BLaER1 (cell line): ENCODE data around the gene ELF4.

Experiments
- H3K27ac ChIP-seq: shearing (Covaris generic); formaldehyde crosslinking; 2 replicates; pipeline ENCODE4 v1.8.1; 2022
- H3K27me3 ChIP-seq: shearing (Covaris generic); formaldehyde crosslinking; 2 replicates; pipeline ENCODE4 v1.8.1; 2022
- H3K36me3 ChIP-seq: shearing (Covaris generic); formaldehyde crosslinking; 2 replicates; pipeline ENCODE4 v1.8.1; 2022
- H3K4me1 ChIP-seq: shearing (Covaris generic); formaldehyde crosslinking; 2 replicates; pipeline ENCODE4 v1.8.1; 2022
- H3K4me2 ChIP-seq: shearing (Covaris generic); formaldehyde crosslinking; 2 replicates; pipeline ENCODE4 v1.8.1; 2022
- H3K4me3 ChIP-seq: shearing (Covaris generic); formaldehyde crosslinking; 2 replicates; pipeline ENCODE4 v1.8.1; 2022
- H3K9ac ChIP-seq: shearing (Covaris generic); formaldehyde crosslinking; 2 replicates; pipeline ENCODE4 v1.8.1; 2022
- H3K9me3 ChIP-seq: shearing (Covaris generic); formaldehyde crosslinking; 2 replicates; pipeline ENCODE4 v1.8.1; 2022
- H4K20me1 ChIP-seq: shearing (Covaris generic); formaldehyde crosslinking; 2 replicates; pipeline ENCODE4 v1.8.1; 2022
- Cebpa-rat ChIP-seq: shearing (Covaris generic); IDR thresholded peaks from 2 replicates; pipeline ENCODE4 v1.8.1; 2022

The ELF4 gene

DNA sequence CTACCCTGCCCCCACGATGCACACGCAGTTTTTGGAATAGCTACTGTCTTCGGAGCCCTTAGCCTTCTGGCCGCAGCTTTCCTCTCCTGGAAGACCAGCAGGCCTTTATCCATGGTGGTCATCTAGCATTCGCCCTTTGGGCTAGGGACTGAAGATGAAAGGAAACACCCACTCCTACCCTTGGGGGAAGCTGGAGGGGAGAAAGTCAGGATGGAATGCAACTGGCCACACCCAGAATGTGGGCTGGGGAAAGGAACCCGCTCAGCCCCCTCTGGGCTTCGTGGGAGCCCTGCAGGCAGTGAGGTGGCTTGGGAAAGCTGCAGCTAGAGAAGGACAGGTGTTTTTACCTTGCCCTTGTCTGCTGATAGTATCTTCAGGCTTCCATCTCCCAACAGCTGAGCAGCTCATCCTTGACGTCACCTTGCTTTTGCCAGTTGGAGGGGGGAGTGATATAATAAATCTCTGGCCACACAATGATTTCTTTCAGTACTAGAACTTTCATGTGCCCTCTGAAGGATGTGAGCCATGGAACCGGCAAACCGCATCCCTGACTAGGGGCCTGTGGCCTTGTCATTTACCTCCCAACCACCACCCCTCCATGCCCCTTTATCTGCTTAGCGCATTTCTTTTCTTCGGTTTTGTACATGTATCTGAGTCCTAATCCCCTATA, 59.0 kb downstream of the ELF4 start:
- peaks cover 20% of the 10 kb centered on the region for H3K9me3 ChIP-seq
- H3K4me1 ChIP-seq: peaks cover 36% of the 10 kb centered on the region
- peaks cover 84% of the 10 kb centered on the region for H3K27me3 ChIP-seq
- H3K4me3 ChIP-seq: no peak overlapping the region
- H3K9ac ChIP-seq: no peak overlapping the region
- H4K20me1 ChIP-seq: peaks cover 37% of the 10 kb centered on the region
- no peak overlapping the region for H3K4me2 ChIP-seq
- TF ChIP-seq Cebpa-rat: no peak
- no peak overlapping the region for H3K27ac ChIP-seq
- peaks cover 85% of the 10 kb centered on the region for H3K36me3 ChIP-seq

DNA sequence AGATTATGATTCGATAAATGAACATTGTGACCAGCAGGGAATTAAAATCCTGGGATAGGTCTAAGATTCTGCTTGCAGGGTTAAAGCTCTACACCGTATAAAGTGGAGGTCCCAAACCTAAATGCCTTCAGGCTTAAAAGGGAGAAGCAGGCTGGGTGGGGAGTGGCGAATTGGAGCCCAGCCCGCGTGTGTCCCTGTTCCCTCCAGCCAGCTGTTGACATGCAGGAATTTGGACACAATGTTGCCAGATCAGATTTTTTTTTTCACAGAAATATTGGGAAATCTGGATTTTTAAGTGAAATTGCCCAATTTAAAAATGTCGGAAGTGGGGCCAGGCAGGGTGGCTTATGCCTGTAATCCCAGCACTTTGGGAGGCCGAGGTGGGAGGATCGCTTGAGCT, 60.5 kb downstream of the ELF4 start:
- Histone ChIP-seq H3K4me1 (peaks cover 21% of the 10 kb centered on the region), H3K36me3 (peaks cover 95% of the 10 kb centered on the region), H3K9me3 (peaks cover 20% of the 10 kb centered on the region), H3K9ac (no peak overlapping the region), H3K27ac (no peak overlapping the region), H3K4me3 (no peak overlapping the region), H4K20me1 (peaks cover 24% of the 10 kb centered on the region; the same call in 1 of the 2 replicates), H3K4me2 (no peak overlapping the region), H3K27me3 (peaks cover 69% of the 10 kb centered on the region)
- no peak for TF ChIP-seq Cebpa-rat

DNA sequence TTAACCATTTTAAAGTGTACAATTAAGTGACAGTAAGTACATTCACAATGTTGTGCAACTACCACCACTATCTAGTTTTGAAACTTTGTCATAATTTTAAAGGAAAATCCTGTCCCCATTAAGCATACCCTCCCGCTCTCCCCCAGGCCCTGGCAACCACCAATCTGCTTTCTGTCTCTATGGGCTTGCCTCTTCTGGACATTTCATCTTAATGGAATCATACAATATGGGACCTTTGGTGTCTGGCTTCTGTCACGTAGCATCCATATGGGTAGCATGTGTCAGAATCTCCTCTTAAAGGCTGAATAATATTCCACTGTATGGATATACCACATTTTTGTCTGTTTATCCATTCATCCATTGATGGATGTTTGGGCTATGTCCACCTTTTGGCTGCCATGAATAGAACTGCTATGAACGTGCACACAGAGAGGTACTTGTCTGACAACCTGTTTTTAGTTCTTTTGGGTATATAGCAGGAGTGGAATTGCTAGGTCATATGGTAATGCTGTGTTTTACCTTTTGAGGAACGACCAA, 61.5 kb downstream of the ELF4 start:
- Histone ChIP-seq H4K20me1 (peaks cover 15% of the 10 kb centered on the region; the same call in 1 of the 2 replicates), H3K27ac (no peak overlapping the region), H3K36me3 (peaks cover 96% of the 10 kb centered on the region), H3K4me3 (no peak overlapping the region), H3K27me3 (peaks cover 59% of the 10 kb centered on the region), H3K4me2 (no peak overlapping the region), H3K4me1 (peaks cover 10% of the 10 kb centered on the region), H3K9me3 (peaks cover 20% of the 10 kb centered on the region), H3K9ac (no peak overlapping the region)
- TF ChIP-seq Cebpa-rat: no peak

DNA sequence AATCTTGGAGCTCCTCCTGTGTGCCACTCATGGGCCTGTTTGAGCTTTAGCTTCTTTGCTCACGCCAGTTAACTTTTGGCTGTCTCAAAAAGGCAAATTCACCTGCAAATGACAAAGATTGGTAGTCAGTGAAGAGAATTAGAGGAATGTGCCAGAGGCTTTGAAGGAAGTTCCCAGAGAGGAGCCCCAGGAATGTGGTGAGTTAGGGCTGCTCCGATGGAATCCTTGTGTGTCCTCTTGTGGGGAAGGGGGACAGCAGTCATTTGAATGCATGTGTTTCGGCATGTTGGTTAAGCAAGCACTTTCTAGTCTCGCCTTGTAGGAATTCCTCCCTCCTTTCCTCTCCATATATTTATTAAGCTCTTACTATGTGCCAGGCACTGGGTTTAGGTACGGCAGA, 62.9 kb downstream of the ELF4 start:
- H3K27me3 ChIP-seq: peaks cover 48% of the 10 kb centered on the region
- H3K4me2 ChIP-seq: no peak overlapping the region
- H3K9ac ChIP-seq: no peak overlapping the region
- H3K36me3 ChIP-seq: peaks cover 93% of the 10 kb centered on the region
- TF ChIP-seq Cebpa-rat: no peak
- H4K20me1 ChIP-seq: peaks cover 13% of the 10 kb centered on the region; the same call in 1 of the 2 replicates
- H3K27ac ChIP-seq: no peak overlapping the region
- H3K9me3 ChIP-seq: peaks cover 20% of the 10 kb centered on the region
- H3K4me1 ChIP-seq: no peaks in the 10 kb centered on the region
- no peak overlapping the region for H3K4me3 ChIP-seq

DNA sequence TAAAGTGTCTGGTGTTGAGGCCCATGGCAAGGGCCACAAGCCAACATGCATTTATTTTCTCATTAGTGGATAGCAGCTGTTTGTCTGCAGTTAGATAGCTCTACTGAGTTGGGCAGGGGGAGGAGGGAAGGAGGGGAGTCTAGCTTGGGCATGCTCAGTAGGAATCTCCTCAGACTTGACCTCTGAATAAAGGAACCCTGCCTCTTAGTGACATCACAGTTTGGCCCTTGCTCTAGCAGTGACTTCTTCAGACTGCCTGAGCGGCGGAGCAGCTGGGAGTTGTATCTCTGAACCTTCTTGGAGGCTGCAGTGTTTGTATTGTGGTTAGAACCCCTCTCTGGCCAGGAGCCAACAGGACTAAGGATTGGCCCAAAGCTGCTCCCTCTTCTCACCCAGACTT, 70.5 kb downstream of the ELF4 start:
- no peak overlapping the region for H3K4me3 ChIP-seq
- H3K27me3 ChIP-seq: peaks cover 75% of the 10 kb centered on the region
- no peaks in the 10 kb centered on the region for H3K4me1 ChIP-seq
- H3K36me3 ChIP-seq: peaks cover 93% of the 10 kb centered on the region
- H3K4me2 ChIP-seq: no peak overlapping the region
- no peak for TF ChIP-seq Cebpa-rat
- H4K20me1 ChIP-seq: peaks cover 31% of the 10 kb centered on the region
- no peaks in the 10 kb centered on the region for H3K9me3 ChIP-seq
- H3K9ac ChIP-seq: no peak overlapping the region
- no peak overlapping the region for H3K27ac ChIP-seq

DNA sequence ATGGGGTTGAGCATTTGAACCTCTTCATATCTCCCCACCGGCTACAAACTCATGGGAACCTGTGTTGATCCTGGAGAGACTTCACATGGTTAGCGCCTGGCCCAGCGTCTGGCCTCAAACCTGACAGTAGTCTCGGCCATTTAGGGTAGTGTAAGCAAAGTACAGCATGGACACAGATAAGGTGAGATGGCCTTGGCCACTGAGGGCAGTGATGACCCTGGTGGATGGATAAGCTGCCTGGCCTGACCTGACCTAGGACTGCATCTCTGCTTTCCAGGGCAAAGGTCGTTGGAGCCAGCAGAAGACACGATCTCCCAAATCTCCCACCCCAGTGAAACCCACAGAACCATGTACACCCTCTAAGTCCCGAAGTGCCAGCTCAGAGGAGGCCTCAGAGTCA, 76.1 kb downstream of the ELF4 start:
- H3K27ac ChIP-seq: no peak overlapping the region
- peaks cover 59% of the 10 kb centered on the region for H4K20me1 ChIP-seq
- H3K27me3 ChIP-seq: peaks cover 89% of the 10 kb centered on the region
- no peak overlapping the region for H3K4me3 ChIP-seq
- no peak overlapping the region for H3K4me2 ChIP-seq
- no peaks in the 10 kb centered on the region for H3K4me1 ChIP-seq
- H3K9me3 ChIP-seq: no peaks in the 10 kb centered on the region
- H3K36me3 ChIP-seq: peaks cover 99% of the 10 kb centered on the region
- H3K9ac ChIP-seq: no peak overlapping the region
- TF ChIP-seq Cebpa-rat: no peak

DNA sequence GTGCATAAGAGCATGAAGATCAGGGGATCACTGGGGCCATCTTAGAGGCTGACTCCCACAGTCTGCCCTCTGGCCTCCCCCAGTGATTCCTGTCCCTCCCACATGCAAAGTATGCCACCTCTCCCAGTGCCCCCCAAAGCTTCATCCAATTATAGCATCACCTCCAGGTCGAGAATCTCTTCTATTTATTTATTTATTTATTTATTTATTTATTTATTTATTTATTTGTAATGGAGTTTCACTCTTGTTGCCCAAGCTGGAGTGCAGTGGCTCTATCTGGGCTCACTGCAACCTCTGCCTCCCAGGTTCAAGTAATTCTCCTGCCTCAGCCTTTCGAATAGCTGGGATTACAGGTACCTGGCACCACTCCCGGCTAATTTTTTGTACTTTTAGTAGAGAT, 77.7 kb downstream of the ELF4 start:
- Histone ChIP-seq H3K27ac (no peak overlapping the region), H3K27me3 (peaks cover 81% of the 10 kb centered on the region), H3K4me3 (no peak overlapping the region), H3K36me3 (peaks cover 97% of the 10 kb centered on the region), H3K4me1 (no peaks in the 10 kb centered on the region), H4K20me1 (peaks cover 62% of the 10 kb centered on the region), H3K9me3 (no peaks in the 10 kb centered on the region), H3K9ac (no peak overlapping the region), H3K4me2 (no peak overlapping the region)
- no peak for TF ChIP-seq Cebpa-rat

DNA sequence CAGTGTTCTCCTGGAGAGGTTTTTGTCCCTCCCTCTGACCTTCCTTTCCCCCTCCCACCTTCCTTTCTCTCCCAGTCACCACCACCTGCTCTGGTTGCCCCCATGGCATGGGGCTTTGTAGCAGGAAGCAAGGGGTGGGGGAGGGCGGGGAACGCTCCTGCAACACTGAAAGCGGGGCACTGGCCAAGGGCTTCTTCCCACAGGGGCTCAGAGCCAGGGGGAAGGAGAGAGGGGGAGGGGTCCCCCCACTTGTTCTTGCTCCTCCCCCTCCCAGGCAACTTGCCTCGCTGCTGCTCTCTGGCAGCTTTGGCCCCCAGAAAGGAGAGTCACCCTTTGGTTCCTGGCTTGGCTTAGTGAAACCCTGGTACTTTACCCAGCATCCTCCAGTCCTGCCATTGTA, 79.5 kb downstream of the ELF4 start:
- Histone ChIP-seq H3K4me1 (no peaks in the 10 kb centered on the region), H3K9me3 (no peaks in the 10 kb centered on the region), H3K9ac (no peak overlapping the region), H3K4me3 (no peak overlapping the region), H3K27ac (no peak overlapping the region), H3K4me2 (no peak overlapping the region), H3K27me3 (peaks cover 81% of the 10 kb centered on the region), H4K20me1 (peaks cover 71% of the 10 kb centered on the region), H3K36me3 (peaks cover 97% of the 10 kb centered on the region)
- TF ChIP-seq Cebpa-rat: no peak

DNA sequence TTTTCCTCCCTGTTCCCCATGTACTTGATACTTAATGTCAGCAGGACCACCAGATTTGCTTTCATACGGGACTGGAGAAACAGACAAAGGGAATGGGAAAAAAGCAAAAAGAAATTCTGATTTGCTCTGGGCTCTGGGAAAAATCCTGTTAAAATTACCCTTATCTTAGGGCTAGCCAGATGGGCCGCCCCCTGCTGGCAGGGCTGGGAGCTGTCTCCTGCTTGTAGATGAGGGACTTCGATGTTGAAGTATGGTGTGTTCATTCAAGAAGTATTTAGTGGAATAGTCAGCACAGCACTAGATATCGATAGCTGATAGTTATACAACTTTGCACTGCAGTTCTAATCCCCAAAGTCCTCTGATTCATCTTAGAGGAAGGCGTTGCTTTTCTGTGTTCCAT, 82.1 kb downstream of the ELF4 start:
- Histone ChIP-seq H3K27ac (no peak overlapping the region), H3K4me1 (peaks cover 16% of the 10 kb centered on the region), H3K9me3 (no peaks in the 10 kb centered on the region; the same call in 1 of the 2 replicates), H3K36me3 (peaks cover 86% of the 10 kb centered on the region), H4K20me1 (peaks cover 72% of the 10 kb centered on the region), H3K4me3 (no peak overlapping the region), H3K27me3 (peaks cover 78% of the 10 kb centered on the region), H3K4me2 (no peak overlapping the region), H3K9ac (no peak overlapping the region)
- TF ChIP-seq Cebpa-rat: no peak

DNA sequence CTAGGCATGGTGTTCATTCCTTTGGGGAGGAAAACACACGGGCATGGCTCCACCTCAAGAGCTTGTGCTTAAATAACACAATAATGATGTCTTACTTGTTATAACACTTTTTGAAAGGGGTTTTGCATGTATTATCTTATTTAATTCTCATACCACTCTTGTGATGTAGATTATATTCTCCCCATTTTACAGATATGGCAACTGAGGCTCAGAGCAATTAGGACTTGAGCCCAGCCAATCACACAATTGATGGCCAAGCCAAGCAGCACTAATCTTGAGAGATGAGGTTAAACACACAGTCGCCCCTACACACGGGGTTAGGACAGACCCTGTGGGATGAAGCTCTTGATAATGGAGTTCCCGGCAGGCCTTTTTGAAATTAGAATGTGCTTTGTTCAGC, 82.7 kb downstream of the ELF4 start:
- Histone ChIP-seq H4K20me1 (peaks cover 72% of the 10 kb centered on the region), H3K4me1 (peaks cover 16% of the 10 kb centered on the region), H3K9me3 (no peaks in the 10 kb centered on the region; the same call in 1 of the 2 replicates), H3K27ac (no peak overlapping the region), H3K4me3 (no peak overlapping the region), H3K9ac (no peak overlapping the region), H3K4me2 (no peak overlapping the region), H3K36me3 (peaks cover 87% of the 10 kb centered on the region), H3K27me3 (peaks cover 81% of the 10 kb centered on the region)
- TF ChIP-seq Cebpa-rat: no peak
